NOMO-1 (cell line): Measurements from ENCODE around the gene PRDM9.
A peak's percentile ranks its signal among the peaks of the same experiment; 100 is the strongest.
"Not testable (repeated sequence)": the region's sequence is repeated elsewhere in the genome, so short reads cannot be mapped to it uniquely, and the experiment has no call there.

Experiments used
- DNase-seq, 2 experiments: peaks; one replicate each; lab custom pipeline; 2025; ENCODE audit not compliant: unreplicated experiment in 2 of 2; lab: John Stamatoyannopoulos, UW

The PRDM9 gene

GRCh38 chr5:23507278-23507685, at the start of gene PRDM9:
Gene PRDM9 (plus strand): TSS chr5:23507609. CDS start chr5:23509034, 1,425 bp downstream.
- DNase-seq = no peak

- no peak for DNase-seq
Measured at GRCh38 chr5:23457780-23458179, 49.6 kb upstream of the PRDM9 start.

- no peak for DNase-seq
Measured at GRCh38 chr5:23459214-23459613, 48.2 kb upstream of the PRDM9 start.

- no peak for DNase-seq
Measured at GRCh38 chr5:23461576-23461975, 45.8 kb upstream of the PRDM9 start.

GRCh38 chr5:23466401-23466912, 41.0 kb upstream of the PRDM9 start:
- DNase-seq = peak; percentile 14 to 36

GRCh38 chr5:23468658-23469057, 38.8 kb upstream of the PRDM9 start:
- no peak for DNase-seq

- DNase-seq = no peak
Measured at GRCh38 chr5:23473915-23474314, 33.5 kb upstream of the PRDM9 start.

GRCh38 chr5:23474315-23474714, 33.1 kb upstream of the PRDM9 start:
- DNase-seq = no peak

- no peak for DNase-seq
Measured at GRCh38 chr5:23476580-23476979, 30.8 kb upstream of the PRDM9 start.

- DNase-seq = no peak
Measured at GRCh38 chr5:23482642-23483041, 24.8 kb upstream of the PRDM9 start.

- DNase-seq = no peak
Measured at GRCh38 chr5:23483090-23483489, 24.3 kb upstream of the PRDM9 start.

GRCh38 chr5:23484096-23484495, 23.3 kb upstream of the PRDM9 start:
- DNase-seq = no peak

GRCh38 chr5:23486227-23486626, 21.2 kb upstream of the PRDM9 start:
- DNase-seq = not testable (repeated sequence)

- peak in 1 of 2 experiments; percentile 13 for DNase-seq
Measured at GRCh38 chr5:23490993-23491392, 16.4 kb upstream of the PRDM9 start.

GRCh38 chr5:23494558-23494957, 12.9 kb upstream of the PRDM9 start:
- no peak for DNase-seq

GRCh38 chr5:23496576-23496975, 10.8 kb upstream of the PRDM9 start:
- no peak for DNase-seq

- DNase-seq = no peak
Measured at GRCh38 chr5:23506329-23507236, 826 bp upstream of the PRDM9 start.

- DNase-seq = not testable (repeated sequence)
Measured at GRCh38 chr5:23510434-23510833, 3.0 kb downstream of the PRDM9 start.

- DNase-seq = no peak
Measured at GRCh38 chr5:23522553-23522952, 15.1 kb downstream of the PRDM9 start.

GRCh38 chr5:23523031-23523430, 15.6 kb downstream of the PRDM9 start:
- no peak for DNase-seq

GRCh38 chr5:23523998-23524397, 16.6 kb downstream of the PRDM9 start:
- no peak for DNase-seq

GRCh38 chr5:23525751-23526150, 18.3 kb downstream of the PRDM9 start:
- no peak for DNase-seq
